ENCODE measurements around the gene JAZF1.
A peak's percentile ranks its signal among the peaks of the same experiment; 100 is the strongest.

JAZF1 gene

DNA sequence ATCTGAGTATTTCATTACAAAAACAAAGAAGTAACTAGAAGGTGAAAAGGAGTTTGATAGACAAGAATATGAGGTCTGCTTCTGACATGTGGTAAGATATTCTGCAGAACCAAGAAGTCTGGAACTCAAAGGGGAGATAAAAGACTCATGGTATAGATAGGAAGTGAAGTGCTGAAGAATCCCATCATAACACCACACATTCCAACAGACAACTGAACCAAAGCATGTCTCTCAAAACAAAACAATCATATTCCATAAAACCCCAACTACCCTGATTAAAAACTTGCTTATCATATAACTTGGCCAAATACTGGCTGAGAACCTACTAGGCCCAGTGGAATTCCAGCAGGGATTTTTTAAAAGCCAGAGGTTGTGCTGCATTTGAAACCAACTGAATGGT lies 178.7 kb downstream of the JAZF1 start:
- in situ Hi-C loops (cut with HindIII; ENCODE audit: low sequenced_read_pairs): no loop called here
- H3K4me3 ChIP-seq (ENCODE audit: low read depth, low read length): no peak overlapping the region
- no peak for TF ChIP-seq CTCF (IDR thresholded peaks at IDR 0.05; ENCODE audit: low read depth, low read length)
- no peak for DNase-seq (ENCODE audit: low read depth, low spot score)

- no peak for TF ChIP-seq CTCF (IDR thresholded peaks at IDR 0.05; ENCODE audit: low read depth, low read length)
- DNase-seq (ENCODE audit: low read depth, low spot score): no peak
- in situ Hi-C loops (cut with HindIII; ENCODE audit: low sequenced_read_pairs): no loop called here
- H3K4me3 ChIP-seq (ENCODE audit: low read depth, low read length): no peak overlapping the region
Observed at GRCh38 chr7:27999829-28000228, 180.8 kb downstream of the JAZF1 start.

- DNase-seq (ENCODE audit: low read depth, low spot score): no peak
- H3K4me3 ChIP-seq (ENCODE audit: low read depth, low read length): no peak overlapping the region
- no peak for TF ChIP-seq CTCF (IDR thresholded peaks at IDR 0.05; ENCODE audit: low read depth, low read length)
- in situ Hi-C loops (cut with HindIII; ENCODE audit: low sequenced_read_pairs): no loop called here
Observed at GRCh38 chr7:27998382-27998781, 182.2 kb downstream of the JAZF1 start.

DNA sequence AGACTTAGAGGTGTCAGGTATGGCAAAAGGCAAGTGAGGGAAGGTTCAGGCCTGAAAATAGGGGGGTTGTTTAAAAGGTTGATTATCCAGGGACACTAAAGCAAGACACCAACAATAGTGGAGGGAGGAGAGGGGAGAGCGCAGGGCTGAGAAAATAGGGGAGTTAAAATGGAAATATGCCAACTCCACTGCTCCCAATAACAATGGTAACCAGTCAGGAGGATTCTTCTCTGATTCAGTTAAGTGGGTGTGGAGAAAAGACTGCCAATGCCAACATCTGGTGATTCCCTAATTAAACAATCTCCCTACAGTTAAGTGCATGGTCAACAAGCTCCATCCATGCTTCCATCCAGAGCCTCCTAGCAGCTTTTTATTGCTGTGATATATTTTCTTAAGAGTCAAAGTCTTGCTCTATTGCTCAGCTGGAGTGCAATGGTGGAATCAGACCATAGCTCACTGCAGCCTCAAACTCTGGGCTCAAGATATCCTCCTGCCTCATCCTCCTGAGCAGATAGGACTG lies 183.3 kb downstream of the JAZF1 start:
- H3K4me3 ChIP-seq (ENCODE audit: low read depth, low read length): no peak overlapping the region
- no peak for DNase-seq (ENCODE audit: low read depth, low spot score)
- in situ Hi-C loops (cut with HindIII; ENCODE audit: low sequenced_read_pairs): no loop called here
- no peak for TF ChIP-seq CTCF (IDR thresholded peaks at IDR 0.05; ENCODE audit: low read depth, low read length)

GRCh38 chr7:27996141-27996540 lies 184.5 kb downstream of the JAZF1 start:
- DNase-seq (ENCODE audit: low read depth, low spot score): no peak
- no peak overlapping the region for H3K4me3 ChIP-seq (ENCODE audit: low read depth, low read length)
- in situ Hi-C loops (cut with HindIII; ENCODE audit: low sequenced_read_pairs): no loop called here
- TF ChIP-seq CTCF (IDR thresholded peaks at IDR 0.05; ENCODE audit: low read depth, low read length): no peak

DNA sequence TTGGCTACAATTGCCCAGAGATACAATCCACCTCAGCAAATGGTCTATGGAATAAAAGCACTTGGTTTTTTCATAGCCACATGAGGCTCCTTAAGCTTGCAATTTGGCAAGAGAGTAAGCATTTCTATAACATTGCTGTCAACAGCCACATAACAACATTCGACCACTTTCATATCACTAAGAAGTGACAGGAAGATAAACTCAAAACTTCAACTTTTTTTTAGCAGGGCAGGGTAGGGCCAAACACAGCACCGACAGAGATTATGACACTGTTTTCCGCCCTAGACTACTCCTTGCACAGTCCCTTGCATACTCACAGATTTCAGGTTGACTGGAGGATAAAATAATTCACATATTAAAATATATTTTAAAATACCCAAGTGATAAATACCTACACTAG lies 185.4 kb downstream of the JAZF1 start:
- DNase-seq (ENCODE audit: low read depth, low spot score): no peak
- no peak for TF ChIP-seq CTCF (IDR thresholded peaks at IDR 0.05; ENCODE audit: low read depth, low read length)
- H3K4me3 ChIP-seq (ENCODE audit: low read depth, low read length): no peak overlapping the region
- in situ Hi-C loops (cut with HindIII; ENCODE audit: low sequenced_read_pairs): no loop called here

DNA sequence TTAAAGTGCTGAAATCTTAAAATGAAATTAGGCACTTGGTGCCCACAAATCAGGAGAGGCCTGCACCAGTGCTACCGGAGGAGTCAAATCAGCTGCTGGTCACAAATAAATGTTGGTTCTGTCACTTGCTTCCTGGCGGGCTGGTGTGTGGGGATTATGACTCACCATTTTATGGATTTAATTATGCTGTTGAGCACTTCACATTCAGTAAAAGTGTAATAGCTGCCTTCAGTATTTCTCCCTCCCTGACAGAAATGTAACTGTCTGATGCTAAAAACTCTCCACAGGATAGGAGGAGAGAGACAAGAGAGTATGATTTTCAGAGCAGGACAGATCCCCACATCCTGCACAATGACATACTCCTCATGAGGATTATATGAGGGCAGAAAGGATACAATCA lies 186.0 kb downstream of the JAZF1 start:
- peak; percentile 47 for DNase-seq (ENCODE audit: low read depth, low spot score)
- TF ChIP-seq CTCF (IDR thresholded peaks at IDR 0.05; ENCODE audit: low read depth, low read length): no peak
- in situ Hi-C loops (cut with HindIII; ENCODE audit: low sequenced_read_pairs): no loop called here
- H3K4me3 ChIP-seq (ENCODE audit: low read depth, low read length): no peak overlapping the region
